HEK293 (cell line): ENCODE measurements around the gene PAXX.

Source experiments
- CTCF ChIA-PET: fragments of 350-600 bp; formaldehyde crosslinking; extraction: SDS; loops from one replicate; lab custom pipeline; 2021; ENCODE audit warnings: antibody characterized with exemption; lab: Yijun Ruan, JAX
- POLR2A ChIA-PET: fragments of 300-600 bp; formaldehyde crosslinking; extraction: SDS; loops from one replicate; lab custom pipeline; 2020; ENCODE audit warnings: antibody characterized with exemption, inconsistent platforms; lab: Yijun Ruan, JAX
- H3K27ac ChIP-seq: fragments of 200-500 bp; sonication (Bioruptor generic); 2 replicates; pipeline ENCODE4 v1.5.1; 2014; ENCODE audit warnings: low read depth, low read length, control low read depth, inconsistent platforms; ENCODE audit errors: extremely low read depth
- H3K36me3 ChIP-seq, 2 experiments: fragments of 200-500 bp in 1 of 2; sonication (Bioruptor generic) in 1 of 2; 1 replicate in 1 of 2; 2 replicates in 1 of 2; pipeline ENCODE4 v1.5.1; 2014 to 2017; ENCODE audit warnings: inconsistent platforms in 2 of 2, low read length in 2 of 2; ENCODE audit not compliant: control insufficient read depth in 2 of 2, insufficient read depth in 1 of 2
- H3K4me1 ChIP-seq: fragments of 200-500 bp; sonication (Bioruptor generic); 2 replicates; pipeline ENCODE4 v1.5.1; 2014; ENCODE audit warnings: mild to moderate bottlenecking, low read length, inconsistent platforms; ENCODE audit not compliant: control insufficient read depth, insufficient read depth
- H3K4me3 ChIP-seq: 2 replicates; pipeline ENCODE4 v1.5.1; 2011; ENCODE audit warnings: low read depth, mild to moderate bottlenecking, control low read depth, low read length, moderate library complexity
- H3K9me3 ChIP-seq: fragments of 200-500 bp; sonication (Bioruptor generic); 2 replicates; pipeline ENCODE4 v1.5.1; 2014; ENCODE audit warnings: low read depth, low read length, inconsistent platforms; ENCODE audit not compliant: control insufficient read depth, insufficient read depth
- ATF2 ChIP-seq: fragments of 450-650 bp; formaldehyde crosslinking; IDR thresholded peaks from 2 replicates; pipeline ENCODE4 v1.5.1; 2016; ENCODE audit warnings: missing biosample characterization, missing genetic modification characterization, low read depth
- GLIS1 ChIP-seq: fragments of 450-650 bp; formaldehyde crosslinking; IDR thresholded peaks from 2 replicates; pipeline ENCODE4 v1.5.1; 2016; ENCODE audit warnings: missing biosample characterization, missing genetic modification characterization
- REST ChIP-seq: fragments of 450-650 bp; formaldehyde crosslinking; IDR thresholded peaks from 2 replicates; pipeline ENCODE4 v1.5.1; 2016; ENCODE audit warnings: missing biosample characterization, missing genetic modification characterization
- SP3 ChIP-seq: fragments of 450-650 bp; formaldehyde crosslinking; IDR thresholded peaks from 2 replicates; pipeline ENCODE4 v1.5.1; 2016; ENCODE audit warnings: missing biosample characterization, missing genetic modification characterization
- SP7 ChIP-seq: fragments of 450-650 bp; formaldehyde crosslinking; IDR thresholded peaks from 2 replicates; pipeline ENCODE4 v1.5.1; 2016; ENCODE audit warnings: missing biosample characterization, missing genetic modification characterization
- ZFP69B ChIP-seq: fragments of 450-650 bp; formaldehyde crosslinking; IDR thresholded peaks from 2 replicates; pipeline ENCODE4 v1.5.1; 2016; ENCODE audit warnings: missing biosample characterization, missing genetic modification characterization
- ZNF16 ChIP-seq: fragments of 450-650 bp; formaldehyde crosslinking; IDR thresholded peaks from 2 replicates; pipeline ENCODE4 v1.5.1; 2016; ENCODE audit warnings: low read depth, missing biosample characterization, missing genetic modification characterization
- ZNF280D ChIP-seq: fragments of 450-650 bp; formaldehyde crosslinking; IDR thresholded peaks from 2 replicates; pipeline ENCODE4 v1.5.1; 2016; ENCODE audit warnings: missing biosample characterization, missing genetic modification characterization
- ZNF341 ChIP-seq: fragments of 450-650 bp; formaldehyde crosslinking; IDR thresholded peaks from 2 replicates; pipeline ENCODE4; 2016; ENCODE audit warnings: low read depth, missing biosample characterization, missing genetic modification characterization
- ZNF366 ChIP-seq: fragments of 450-650 bp; formaldehyde crosslinking; conservative IDR thresholded peaks from 2 replicates; pipeline ENCODE4 v1.5.1; 2016; ENCODE audit warnings: missing biosample characterization, missing genetic modification characterization
- ZNF404 ChIP-seq: fragments of 450-650 bp; formaldehyde crosslinking; IDR thresholded peaks from 2 replicates; pipeline ENCODE4 v1.5.1; 2017; ENCODE audit warnings: missing biosample characterization, missing genetic modification characterization
- ZNF416 ChIP-seq: fragments of 450-650 bp; formaldehyde crosslinking; IDR thresholded peaks from 2 replicates; pipeline ENCODE4 v1.5.1; 2016; ENCODE audit warnings: missing biosample characterization, missing genetic modification characterization
- ZNF514 ChIP-seq: fragments of 450-650 bp; formaldehyde crosslinking; IDR thresholded peaks from 2 replicates; pipeline ENCODE4 v1.5.1; 2016; ENCODE audit warnings: missing biosample characterization, missing genetic modification characterization
- ZNF544 ChIP-seq: fragments of 450-650 bp; formaldehyde crosslinking; IDR thresholded peaks from 2 replicates; pipeline ENCODE4 v1.5.0; 2017; ENCODE audit warnings: missing biosample characterization, missing genetic modification characterization
- ZNF548 ChIP-seq: fragments of 450-650 bp; formaldehyde crosslinking; IDR thresholded peaks from 2 replicates; pipeline ENCODE4 v1.5.1; 2016; ENCODE audit warnings: missing biosample characterization, missing genetic modification characterization
- ZNF701 ChIP-seq: fragments of 450-650 bp; formaldehyde crosslinking; IDR thresholded peaks from 2 replicates; pipeline ENCODE4 v1.5.1; 2016; ENCODE audit warnings: missing biosample characterization, missing genetic modification characterization
- ZNF747 ChIP-seq: fragments of 450-650 bp; formaldehyde crosslinking; IDR thresholded peaks from 2 replicates; pipeline ENCODE4 v1.5.1; 2016; ENCODE audit warnings: missing biosample characterization, missing genetic modification characterization
- ZSCAN23 ChIP-seq: fragments of 450-650 bp; formaldehyde crosslinking; IDR thresholded peaks from 2 replicates; pipeline ENCODE4 v1.5.1; 2016; ENCODE audit warnings: missing biosample characterization, missing genetic modification characterization
- ZSCAN4 ChIP-seq: fragments of 450-650 bp; formaldehyde crosslinking; IDR thresholded peaks from 2 replicates; pipeline ENCODE4 v1.5.1; 2017; ENCODE audit warnings: missing biosample characterization, missing genetic modification characterization

The PAXX gene

GRCh38 chr9:136952876-136953770, 39.1 kb upstream of the PAXX start:
- no peaks in the 10 kb centered on the region; the same call in 1 of the 2 replicates for H3K4me1 ChIP-seq
- no peak overlapping the region for H3K27ac ChIP-seq
- no peaks in the 10 kb centered on the region for H3K9me3 ChIP-seq
- H3K36me3 ChIP-seq: no peaks in the 10 kb centered on the region
- no peak for TF ChIP-seq ZNF548
- no peak for TF ChIP-seq ZNF701 (tag by site-specific recombination)
- no peak for TF ChIP-seq ZNF747 (tag by site-specific recombination)
- TF ChIP-seq ZSCAN4 (tag by site-specific recombination): no peak
- TF ChIP-seq ZNF16 (tag by site-specific recombination): no peak
- TF ChIP-seq ZNF280D: no peak
- TF ChIP-seq ZNF366 (tag by site-specific recombination): no peak
- TF ChIP-seq ATF2 (tag by site-specific recombination): no peak
- no peak for TF ChIP-seq ZNF416
- TF ChIP-seq ZNF544 (tag by site-specific recombination): no peak
- TF ChIP-seq ZFP69B (tag by site-specific recombination): no peak
- no peak for TF ChIP-seq ZNF341 (tag by site-specific recombination)
- no peak for TF ChIP-seq SP7 (tag by site-specific recombination)
- TF ChIP-seq SP3 (tag by site-specific recombination): no peak
- TF ChIP-seq ZSCAN23 (tag by site-specific recombination): no peak
- POLR2A ChIA-PET: interaction anchor here (0.6 kb wide), 1 partner anchor 14 kb away, joined by 4 read pairs; no protein-coding TSS in a partner anchor
- no peak overlapping the region for H3K4me3 ChIP-seq
- CTCF ChIA-PET: interaction anchor here (1.0 to 1.6 kb wide), 2 partner anchors 39 to 82 kb away, joined by 4 to 6 read pairs; partner anchors contain the start of gene PAXX

- POLR2A ChIA-PET: interaction anchor here (0.5 kb wide), 1 partner anchor 17 kb away, joined by 5 read pairs; no protein-coding TSS in a partner anchor
- Histone ChIP-seq H3K4me1 (no peaks in the 10 kb centered on the region; the same call in 1 of the 2 replicates), H3K4me3 (no peak overlapping the region), H3K9me3 (no peaks in the 10 kb centered on the region), H3K36me3 (no peaks in the 10 kb centered on the region), H3K27ac (no peak overlapping the region)
- CTCF ChIA-PET: interaction anchor here (1.0 to 1.6 kb wide), 2 partner anchors 38 to 82 kb away, joined by 4 to 6 read pairs; partner anchors contain the start of gene PAXX
- TF ChIP-seq REST (tag by site-specific recombination) (peak; percentile 33; the same call in 1 of the 2 replicates), ZNF404 (no peak), GLIS1 (tag by site-specific recombination) (peak; percentile 50; the same call in 1 of the 2 replicates), ZNF514 (tag by site-specific recombination) (no peak)
These were observed 38.4 kb upstream of the PAXX start for GRCh38 chr9:136953771-136954269.
